Panc1 (cell line): Measurements from ENCODE around the gene USP10. TPM values are rescaled to one million over a fixed set of nuclear protein-coding genes. Genes with fewer than 3 reads are reported as not detected.

Source experiments
- ATAC-seq: fragments of 200-7000 bp; cut with Tn5 transposase; 2 replicates; pipeline ENCODE4 v1.9.1; 2020; ENCODE audit warnings: mild to moderate bottlenecking, moderate library complexity
- BruUV-seq: library from RNA; stranded (reverse); fragments of 400-500 nt; replicated peaks from 2 replicates; lab custom pipeline; 2021; lab: Mats Ljungman, UMichigan
- CTCF ChIA-PET: fragments of 300-600 bp; sonication (Branson Sonifier 250); formaldehyde crosslinking; loops from one replicate; lab custom pipeline; 2022; ENCODE audit warnings: antibody characterized with exemption; lab: Charles Lee
- POLR2A ChIA-PET: fragments of 300-600 bp; sonication (Branson Sonifier 250); formaldehyde crosslinking; loops from one replicate; lab custom pipeline; 2022; ENCODE audit warnings: antibody characterized with exemption; lab: Charles Lee
- DNase-seq: peaks from one replicate; pipeline ENCODE4 v3.0.0-alpha.2; 2010; ENCODE audit warnings: low read depth, low spot score
- H3K27ac ChIP-seq: 2 replicates; pipeline ENCODE4 v1.5.1; 2011; ENCODE audit warnings: mild to moderate bottlenecking, low read length, inconsistent platforms
- H3K27me3 ChIP-seq: fragments of 200-500 bp; sonication (Bioruptor generic); 2 replicates; pipeline ENCODE4 v1.6.0; 2014; ENCODE audit warnings: low read length, inconsistent platforms; ENCODE audit not compliant: control insufficient read depth, insufficient read depth
- H3K36me3 ChIP-seq: fragments of 200-500 bp; sonication (Bioruptor generic); 2 replicates; pipeline ENCODE4 v1.5.1; 2014; ENCODE audit warnings: inconsistent platforms, mild to moderate bottlenecking, low read length, moderate library complexity; ENCODE audit not compliant: control insufficient read depth, insufficient read depth
- H3K4me1 ChIP-seq: 2 replicates; pipeline ENCODE4 v1.5.1; 2011; ENCODE audit warnings: inconsistent platforms, mild to moderate bottlenecking, low read length, moderate library complexity; ENCODE audit not compliant: control insufficient read depth, insufficient read depth
- H3K4me3 ChIP-seq, 2 experiments: 2 replicates each; pipeline ENCODE4 v1.5.1; 2011 to 2012; ENCODE audit warnings: low read depth in 2 of 2, low read length in 2 of 2, mild to moderate bottlenecking in 2 of 2, inconsistent platforms in 1 of 2, moderate library complexity in 1 of 2
- H3K9me3 ChIP-seq: fragments of 200-500 bp; sonication (Bioruptor generic); 2 replicates; pipeline ENCODE4 v1.5.1; 2014; ENCODE audit warnings: low read depth, mild to moderate bottlenecking, inconsistent platforms, low read length, moderate library complexity; ENCODE audit not compliant: control insufficient read depth, insufficient read depth
- CTCF ChIP-seq: fragments of 450-650 bp; IDR thresholded peaks from 2 replicates; pipeline ENCODE4 v1.5.1; 2017; ENCODE audit warnings: mild to moderate bottlenecking
- POLR2AphosphoS5 ChIP-seq: IDR thresholded peaks from 2 replicates; pipeline ENCODE4 v1.6.1; 2012; ENCODE audit warnings: mild to moderate bottlenecking, low read depth, low read length, moderate library complexity
- SIN3A ChIP-seq: IDR thresholded peaks from 2 replicates; pipeline ENCODE4 v1.6.1; 2012; ENCODE audit warnings: low read depth, mild to moderate bottlenecking, low read length, moderate library complexity, borderline replicate concordance; ENCODE audit not compliant: insufficient read depth
- TCF7L2 ChIP-seq: IDR thresholded peaks from 2 replicates; pipeline ENCODE4 v1.6.1; 2011; ENCODE audit warnings: mild to moderate bottlenecking, low read depth, low read length, inconsistent platforms
- in situ Hi-C: cut with HindIII; loops from 2 replicates; pipeline ENCODE4 v1.10.0; 2016; ENCODE audit warnings: low sequenced_read_pairs, low pct_unique_long_range_greater_than_20kb
- intact Hi-C: fragments of 100-400 bp; cut with micrococcal nuclease; formaldehyde crosslinking; loops from one replicate; pipeline ENCODE4 v1.10.0; 2022; ENCODE audit not compliant: unreplicated experiment
- total RNA-seq: library from RNA; stranded (reverse); gene quantifications from one replicate; pipeline ENCODE4 v1.2.1, GENCODE V29; 2021; ENCODE audit not compliant: unreplicated experiment
- TF ChIP-seq, protein P1 (sequence below), 2 experiments: IDR thresholded peaks; 2 replicates each; pipeline ENCODE4 v1.6.1; 2011 to 2012; ENCODE audit warnings: low read depth in 2 of 2, control low read depth in 1 of 2, low read length in 1 of 2, mild to moderate bottlenecking in 1 of 2, moderate library complexity in 1 of 2; ENCODE audit not compliant: insufficient read depth in 1 of 2

The USP10 gene
- total RNA-seq, 1 experiment from 2014 or later, result 77.4 TPM

DNA sequence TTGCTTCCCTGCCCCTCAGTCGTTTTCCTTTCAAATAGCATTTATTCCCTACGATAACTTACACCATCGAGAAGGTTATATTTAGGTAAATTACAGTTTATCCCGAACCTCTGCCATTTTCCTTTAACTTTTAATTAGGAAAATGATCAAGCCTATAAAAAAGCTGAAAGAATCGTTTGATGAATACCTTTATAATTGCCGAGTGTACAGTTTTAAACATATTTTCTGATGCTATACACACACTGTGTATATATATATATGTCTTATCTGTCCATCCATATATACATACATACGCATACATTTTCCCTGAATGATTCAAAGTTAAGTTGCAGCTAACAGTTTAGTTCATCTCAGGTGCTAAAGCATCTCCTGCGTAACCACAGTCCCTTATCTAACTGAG, 63.4 kb downstream of the USP10 start:
- Histone ChIP-seq H3K9me3 (no peaks in the 10 kb centered on the region), H3K27me3 (no peaks in the 10 kb centered on the region), H3K27ac (no peak overlapping the region), H3K4me3 (no peak overlapping the region), H3K4me1 (no peaks in the 10 kb centered on the region), H3K36me3 (peaks cover 6% of the 10 kb centered on the region; the same call in 1 of the 2 replicates)
- TF ChIP-seq SIN3A (no peak), CTCF (no peak), TCF7L2 (no peak), POLR2AphosphoS5 (no peak)
- TF ChIP-seq, protein P1, sequence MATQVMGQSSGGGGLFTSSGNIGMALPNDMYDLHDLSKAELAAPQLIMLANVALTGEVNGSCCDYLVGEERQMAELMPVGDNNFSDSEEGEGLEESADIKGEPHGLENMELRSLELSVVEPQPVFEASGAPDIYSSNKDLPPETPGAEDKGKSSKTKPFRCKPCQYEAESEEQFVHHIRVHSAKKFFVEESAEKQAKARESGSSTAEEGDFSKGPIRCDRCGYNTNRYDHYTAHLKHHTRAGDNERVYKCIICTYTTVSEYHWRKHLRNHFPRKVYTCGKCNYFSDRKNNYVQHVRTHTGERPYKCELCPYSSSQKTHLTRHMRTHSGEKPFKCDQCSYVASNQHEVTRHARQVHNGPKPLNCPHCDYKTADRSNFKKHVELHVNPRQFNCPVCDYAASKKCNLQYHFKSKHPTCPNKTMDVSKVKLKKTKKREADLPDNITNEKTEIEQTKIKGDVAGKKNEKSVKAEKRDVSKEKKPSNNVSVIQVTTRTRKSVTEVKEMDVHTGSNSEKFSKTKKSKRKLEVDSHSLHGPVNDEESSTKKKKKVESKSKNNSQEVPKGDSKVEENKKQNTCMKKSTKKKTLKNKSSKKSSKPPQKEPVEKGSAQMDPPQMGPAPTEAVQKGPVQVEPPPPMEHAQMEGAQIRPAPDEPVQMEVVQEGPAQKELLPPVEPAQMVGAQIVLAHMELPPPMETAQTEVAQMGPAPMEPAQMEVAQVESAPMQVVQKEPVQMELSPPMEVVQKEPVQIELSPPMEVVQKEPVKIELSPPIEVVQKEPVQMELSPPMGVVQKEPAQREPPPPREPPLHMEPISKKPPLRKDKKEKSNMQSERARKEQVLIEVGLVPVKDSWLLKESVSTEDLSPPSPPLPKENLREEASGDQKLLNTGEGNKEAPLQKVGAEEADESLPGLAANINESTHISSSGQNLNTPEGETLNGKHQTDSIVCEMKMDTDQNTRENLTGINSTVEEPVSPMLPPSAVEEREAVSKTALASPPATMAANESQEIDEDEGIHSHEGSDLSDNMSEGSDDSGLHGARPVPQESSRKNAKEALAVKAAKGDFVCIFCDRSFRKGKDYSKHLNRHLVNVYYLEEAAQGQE (IDR thresholded peaks at IDR 0.05; ENCODE audit: insufficient read depth in 1 of 2, low read depth in 2 of 2, low read length in 1 of 2), result no peak
- no TSS peak for BruUV-seq
- CTCF ChIA-PET, result no interaction called here
- DNase-seq (no peak), ATAC-seq (no peak)
- POLR2A ChIA-PET, result interaction anchor here (0.7 kb wide), 1 partner anchor 84 kb away, joined by 6 read pairs; no protein-coding TSS in a partner anchor
- intact Hi-C loops, result no loop called here
- in situ Hi-C loops, result no loop called here

GRCh38 chr16:84763629-84764028, 63.8 kb downstream of the USP10 start:
- DNase-seq (no peak), ATAC-seq (no peak)
- intact Hi-C loops (no loop called here), in situ Hi-C loops (no loop called here)
- no peaks in the 10 kb centered on the region for H3K27me3 ChIP-seq
- POLR2A ChIA-PET, result interaction anchor here (0.7 kb wide), 1 partner anchor 83 kb away, joined by 6 read pairs; no protein-coding TSS in a partner anchor
- H3K4me1 ChIP-seq, result no peaks in the 10 kb centered on the region
- no peak for TF ChIP-seq SIN3A
- TF ChIP-seq TCF7L2, result no peak
- TF ChIP-seq, protein P1 (IDR thresholded peaks at IDR 0.05; ENCODE audit: insufficient read depth in 1 of 2, low read depth in 2 of 2, low read length in 1 of 2), result no peak
- no peak for TF ChIP-seq CTCF
- no peak for TF ChIP-seq POLR2AphosphoS5
- H3K27ac ChIP-seq, result no peak overlapping the region
- no peaks in the 10 kb centered on the region for H3K9me3 ChIP-seq
- no peak overlapping the region for H3K4me3 ChIP-seq
- no TSS peak for BruUV-seq
- CTCF ChIA-PET, result no interaction called here
- H3K36me3 ChIP-seq, result peaks cover 6% of the 10 kb centered on the region; the same call in 1 of the 2 replicates
